K562 (cell line): ENCODE data around the gene DVL2. TPM values are rescaled to one million over a fixed set of nuclear protein-coding genes. Genes with fewer than 3 reads are reported as not detected.
"Not testable (repeated sequence)": the region's sequence is repeated elsewhere in the genome, so short reads cannot be mapped to it uniquely, and the experiment has no call there.

Experiments used
- ATAC-seq: fragments of 200-7000 bp; cut with Tn5 transposase; 3 replicates; pipeline ENCODE4 v1.9.1; 2020; ENCODE audit warnings: moderate library complexity
- BruUV-seq: library from RNA; stranded (reverse); fragments of 400-500 nt; replicated peaks from 2 replicates; lab custom pipeline; 2021; lab: Mats Ljungman, UMichigan
- CTCF ChIA-PET: fragments of 300-600 bp; formaldehyde crosslinking; extraction: SDS; loops from one replicate; lab custom pipeline; 2021; ENCODE audit warnings: low intra/inter-chr PET ratio; lab: Yijun Ruan, JAX
- POLR2A ChIA-PET: fragments of 300-600, 350-650 bp; sonication (Branson Sonifier 250); formaldehyde crosslinking; extraction: SDS; loops from one replicate; lab custom pipeline; 2021; ENCODE audit warnings: antibody characterized with exemption, inconsistent platforms; lab: Yijun Ruan, JAX
- DNase-seq, 4 experiments: peaks; one replicate each; pipeline versions ENCODE4 v3.0.0 to v3.0.0-alpha.2; 2011 to 2018; ENCODE audit warnings: low spot score in 3 of 4, mixed read lengths in 3 of 4; ENCODE audit errors: extremely low read depth in 1 of 4
- FAIRE-seq: peaks from 2 replicates; lab custom pipeline; 2011; peaks lifted over from hg19 to GRCh38; lab: Jason Lieb, UNC
- H2AFZ ChIP-seq: 2 replicates; pipeline ENCODE4 v1.6.0; 2011; ENCODE audit warnings: low read depth, low read length, control low read depth, inconsistent platforms
- H3K27ac ChIP-seq: fragments of 200-600 bp; 3 replicates; pipeline ENCODE4 v1.8.0; 2011; ENCODE audit warnings: low read depth, mild to moderate bottlenecking, control low read depth, inconsistent platforms, low read length, moderate library complexity, mixed read lengths; ENCODE audit errors: extremely low read depth
- H3K27me3 ChIP-seq, 2 experiments: fragments of 300-600 bp in 1 of 2; 2 replicates in 1 of 2; 3 replicates in 1 of 2; pipeline versions ENCODE4 v1.6.0 to v1.8.0; 2011; ENCODE audit warnings: inconsistent platforms in 2 of 2, low read length in 2 of 2, mild to moderate bottlenecking in 1 of 2, mixed read lengths in 1 of 2, moderate library complexity in 1 of 2; ENCODE audit not compliant: control insufficient read depth in 2 of 2, insufficient read depth in 2 of 2
- H3K36me3 ChIP-seq: fragments of 300-600 bp; 3 replicates; pipeline ENCODE4 v1.8.0; 2011; ENCODE audit warnings: mild to moderate bottlenecking, low read length, inconsistent platforms; ENCODE audit not compliant: control insufficient read depth, insufficient read depth
- H3K4me1 ChIP-seq, 2 experiments: fragments of 200-600 bp in 1 of 2; replicated peaks in 1 of 2; 2 replicates in 1 of 2; 3 replicates in 1 of 2; pipeline versions ENCODE4 v1.5.1 to v1.8.0; 2011; ENCODE audit warnings: inconsistent platforms in 2 of 2, low read length in 2 of 2, mild to moderate bottlenecking in 1 of 2, mixed read lengths in 1 of 2, moderate library complexity in 1 of 2; ENCODE audit not compliant: control insufficient read depth in 2 of 2, insufficient read depth in 2 of 2
- H3K4me2 ChIP-seq: 2 replicates; pipeline ENCODE4 v1.6.1; 2011; ENCODE audit warnings: low read length, control low read depth, inconsistent platforms, mixed read lengths; ENCODE audit not compliant: insufficient read depth
- H3K4me3 ChIP-seq: fragments of 200-600 bp; sonication (generic), shearing (Covaris generic); 2 replicates; pipeline ENCODE4 v1.5.1; 2016; ENCODE audit warnings: control low read depth, inconsistent platforms
- H3K79me2 ChIP-seq: fragments of 200-600 bp; 3 replicates; pipeline ENCODE4 v1.8.0; 2011; ENCODE audit warnings: low read length, inconsistent platforms; ENCODE audit not compliant: control insufficient read depth, insufficient read depth
- H3K9ac ChIP-seq, 2 experiments: 2 replicates each; pipeline versions ENCODE4 v1.6.0 to v1.6.1; 2011; ENCODE audit warnings: low read depth in 2 of 2, low read length in 2 of 2, control low read depth in 1 of 2, inconsistent platforms in 1 of 2, mild to moderate bottlenecking in 1 of 2, mixed read lengths in 1 of 2; ENCODE audit not compliant: insufficient read depth in 1 of 2
- H3K9me1 ChIP-seq: one replicate; pipeline ENCODE4 v1.6.0; 2011; ENCODE audit warnings: inconsistent platforms, mild to moderate bottlenecking, low read length, moderate library complexity; ENCODE audit not compliant: control insufficient read depth, insufficient read depth
- H3K9me3 ChIP-seq: replicated peaks from 2 replicates; pipeline ENCODE4 v1.5.1; 2011; ENCODE audit warnings: low read depth, low read length, inconsistent platforms; ENCODE audit not compliant: control insufficient read depth, insufficient read depth
- H4K20me1 ChIP-seq: replicated peaks from 2 replicates; pipeline ENCODE4 v1.6.1; 2011; ENCODE audit warnings: low read length, inconsistent platforms, mixed read lengths; ENCODE audit not compliant: control insufficient read depth, insufficient read depth
- CCAR2 ChIP-seq: fragments of 200-400 bp; formaldehyde crosslinking; IDR thresholded peaks from 2 replicates; pipeline ENCODE4 v1.6.1; 2017; ENCODE audit warnings: mild to moderate bottlenecking, low read depth, low read length
- CEBPB ChIP-seq: fragments of 450-650 bp; IDR thresholded peaks from 2 replicates; pipeline ENCODE4 v1.6.1; 2016; ENCODE audit warnings: missing genetic modification characterization, missing compliant biosample characterization
- MCM7 ChIP-seq, 2 experiments: fragments of 450-650 bp; IDR thresholded peaks; 2 replicates each; pipeline ENCODE4 v1.6.1; 2016 to 2018
- NFIC ChIP-seq: fragments of 450-650 bp; IDR thresholded peaks from 2 replicates; pipeline ENCODE4 v1.6.1; 2017; ENCODE audit warnings: mild to moderate bottlenecking, inconsistent platforms
- RB1 ChIP-seq: fragments of 450-650 bp; IDR thresholded peaks from 2 replicates; pipeline ENCODE4 v1.6.1; 2017; ENCODE audit warnings: low read depth, mild to moderate bottlenecking
- SRSF1 ChIP-seq: fragments of 200-400 bp; formaldehyde crosslinking; IDR thresholded peaks from 2 replicates; pipeline ENCODE4 v1.6.1; 2017; ENCODE audit warnings: mild to moderate bottlenecking, low read depth, low read length, moderate library complexity
- ZNF121 ChIP-seq: sonication (generic); formaldehyde crosslinking; conservative IDR thresholded peaks from 2 replicates; pipeline ENCODE4 v1.8.0; 2022; ENCODE audit warnings: missing genetic modification reagents
- WGBS: fragments of 100-300 bp; shearing (Covaris generic); methylation state at CpG from one replicate; pipeline ENCODE4 v1.1.6; 2016; ENCODE audit warnings: low coverage, mixed read lengths; ENCODE audit not compliant: insufficient coverage; ENCODE audit errors: missing lambda C conversion rate; 5-methylcytosine and 5-hydroxymethylcytosine counted together
- in situ Hi-C: fragments of 300-500 bp; cut with MboI; formaldehyde crosslinking; loops from 4 replicates; pipeline ENCODE4 v1.15.0; 2018; ENCODE audit warnings: inconsistent platforms, mixed read lengths
- intact Hi-C: fragments of 100-400 bp; cut with micrococcal nuclease; formaldehyde crosslinking; loops from 2 replicates; pipeline ENCODE4 v1.14.2; 2022
- polyA plus RNA-seq, 8 experiments: library from polyadenylated mRNA; depleted of rRNA in 4 of 8; stranded (reverse) in 5 of 8; unstranded in 3 of 8; fragments of >200 nt; fragmentation: Nextera tagmentation in 2 of 8; fragmentation: Illumina TruSeq in 1 of 8; extraction: Ambion mirVana in 2 of 8; extraction: Trizol in 1 of 8; gene quantifications; 2 replicates each; pipeline versions ENCODE4 v1.2.1 to v1.2.3, GENCODE V29; 2011 to 2014; ENCODE audit warnings: inconsistent platforms in 1 of 8, missing spikeins in 1 of 8
- total RNA-seq, 7 experiments: library from RNA; depleted of rRNA in 6 of 7; stranded (reverse); fragments of >200 nt in 6 of 7; fragmentation: Illumina TruSeq in 2 of 7; extraction: Trizol in 2 of 7; gene quantifications; 2 replicates each; pipeline versions ENCODE4 v1.2.1 to v1.2.3, GENCODE V29; 2011 to 2021; ENCODE audit warnings: low replicate concordance in 1 of 7

DVL2 gene
- total and polyA plus RNA-seq, 9 of the 15 experiments (the other 6 are each of a cell fraction or from before 2014, with no cell fraction given): 1.3 to 49.5 (median 24.3) TPM

DNA sequence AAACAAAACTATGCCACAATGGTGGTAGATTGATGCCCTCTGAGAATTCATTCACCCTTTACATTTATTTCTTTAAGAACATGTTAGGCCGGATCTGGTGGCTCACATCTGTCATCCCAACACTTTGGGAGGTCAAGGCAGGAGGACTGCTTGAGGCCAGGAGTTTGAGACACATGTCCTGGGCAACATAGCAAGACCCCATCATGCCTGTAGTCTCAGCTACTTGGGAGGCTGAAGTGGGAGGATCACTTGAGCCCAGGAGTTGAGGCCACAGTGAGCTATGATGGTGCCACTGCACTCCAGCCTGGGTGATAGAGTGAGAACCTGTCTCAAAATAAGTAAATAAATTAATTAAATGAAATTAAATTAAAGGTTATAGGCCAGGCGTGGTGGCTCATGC, 52.2 kb downstream of the DVL2 start:
- intact Hi-C loops, H3K4me2 ChIP-seq, H3K79me2 ChIP-seq, ATAC-seq, H3K9me3 ChIP-seq, BruUV-seq, H3K9me1 ChIP-seq, H2AFZ ChIP-seq, FAIRE-seq, DNase-seq, H3K27me3 ChIP-seq, H3K4me3 ChIP-seq, H3K27ac ChIP-seq, H4K20me1 ChIP-seq, H3K9ac ChIP-seq, CTCF ChIA-PET, H3K36me3 ChIP-seq, in situ Hi-C loops, POLR2A ChIA-PET: not testable (repeated sequence)
- H3K4me1 ChIP-seq: peaks cover 3 to 13% of the 10 kb centered on the region in 2 experiments; a peak in 3 of 5 replicates
- peak; percentile 46; the same call in 1 of the 2 replicates for TF ChIP-seq ZNF121
- WGBS: 8% methylated on average over 1 of the region's 2 CpGs

DNA sequence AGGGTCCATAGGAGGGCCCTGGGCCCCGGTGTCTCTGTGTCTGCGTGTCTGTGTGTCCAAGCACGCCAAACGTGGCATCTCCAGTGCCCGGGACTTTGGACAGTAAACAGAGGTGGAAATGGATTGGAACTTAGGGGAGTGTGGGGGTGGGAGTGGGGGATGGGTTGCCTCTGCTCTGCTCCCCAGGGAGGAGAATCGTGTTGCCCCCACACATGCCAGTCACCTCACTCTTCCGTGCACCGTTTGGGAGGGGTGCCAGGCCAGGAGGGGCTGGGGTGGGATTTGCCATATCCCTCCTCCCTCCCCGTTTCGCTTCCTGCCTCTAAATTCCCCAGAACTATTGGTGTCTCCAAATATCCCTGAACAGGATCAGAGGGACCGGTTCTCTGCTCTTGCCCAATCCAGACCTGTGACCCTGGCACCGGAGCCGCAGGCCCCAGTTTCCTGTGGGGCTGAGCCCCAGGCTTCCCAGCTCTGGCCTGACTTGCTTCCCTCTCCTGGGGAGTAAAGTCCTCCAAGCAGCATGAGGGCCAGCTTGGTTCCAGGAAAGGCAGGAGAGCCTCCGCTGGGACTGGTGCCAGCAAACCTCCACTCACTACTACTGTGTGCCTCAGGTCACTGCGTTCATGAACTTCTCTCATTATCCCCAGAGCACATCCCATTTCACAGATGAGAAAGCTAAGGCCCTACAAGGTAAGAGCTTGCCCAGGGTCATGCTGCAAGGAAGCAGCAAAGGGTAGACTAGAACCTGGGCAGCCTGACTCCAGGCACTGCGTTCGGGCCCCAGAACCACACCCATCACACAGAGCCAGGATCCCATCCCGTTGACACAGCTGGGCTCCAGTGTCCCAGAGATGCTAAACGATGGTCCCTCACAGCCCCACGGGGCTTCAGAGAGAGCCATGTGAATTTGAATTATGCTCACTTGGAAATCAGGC, 54.7 kb downstream of the DVL2 start, which contains the start of gene ASGR1:
ASGR1 (minus strand) TSS at position 54 of the 938 bp plus-strand sequence. CDS start 807 bp downstream, outside the sequence.
- H3K36me3 ChIP-seq: no peaks in the 10 kb centered on the region
- no peaks in the 10 kb centered on the region for H3K79me2 ChIP-seq
- no TSS peak for BruUV-seq
- peak within 1 kb of the TSS; percentile 40 to 53; a peak in 3 of 4 replicates for H3K9ac ChIP-seq
- CTCF ChIA-PET: no interaction called here
- no peak for TF ChIP-seq CCAR2
- no peak for TF ChIP-seq CEBPB (tag)
- no peak for TF ChIP-seq RB1
- TF ChIP-seq SRSF1: no peak
- no peak for TF ChIP-seq MCM7 (IDR thresholded peaks at IDR 0.05)
- 0 out of 2 replicates have a peak, but pooled peaks have one; percentile 20 for TF ChIP-seq NFIC
- TF ChIP-seq, all 486 proteins: peak for 1
- H3K4me1 ChIP-seq: peaks cover 3 to 15% of the 10 kb centered on the region in 2 experiments; a peak in 3 of 5 replicates
- intact Hi-C loops: no loop called here
- DNase-seq: no peak
- H3K27ac ChIP-seq: no peak within 1 kb of the TSS; the same call in 2 of the 3 replicates
- H4K20me1 ChIP-seq: no peaks in the 10 kb centered on the region
- no peak for ATAC-seq
- FAIRE-seq: no peak
- WGBS: 15% methylated on average over 13 of the region's 20 CpGs
- peak within 1 kb of the TSS; percentile 92 for H2AFZ ChIP-seq
- POLR2A ChIA-PET: no interaction called here
- peak within 1 kb of the TSS; percentile 88 for H3K4me2 ChIP-seq
- in situ Hi-C loops: no loop called here
- H3K9me3 ChIP-seq: 0 out of 2 replicates have a peak, but pooled peaks cover 3% of the 10 kb centered on the region
- H3K4me3 ChIP-seq: peak within 1 kb of the TSS; percentile 36
- peaks cover 0 to 6% of the 10 kb centered on the region in 2 experiments; a peak in 2 of 5 replicates for H3K27me3 ChIP-seq
- no peaks in the 10 kb centered on the region for H3K9me1 ChIP-seq
